Stimulated activated CD8-positive, alpha-beta memory T cell treated with anti-CD3 and anti-CD28 coated beads, Interleukin-4, amount 100 ng/mL, for 4 hours (primary cell): Measurements from ENCODE around the gene TMEM117.

Experiments
- DNase-seq, 2 donors: peaks; one replicate each; pipeline ENCODE4 v3.0.0-alpha.2; 2020; ENCODE audit warnings: low read depth in 2 of 2, low spot score in 1 of 2

The TMEM117 gene

DNA sequence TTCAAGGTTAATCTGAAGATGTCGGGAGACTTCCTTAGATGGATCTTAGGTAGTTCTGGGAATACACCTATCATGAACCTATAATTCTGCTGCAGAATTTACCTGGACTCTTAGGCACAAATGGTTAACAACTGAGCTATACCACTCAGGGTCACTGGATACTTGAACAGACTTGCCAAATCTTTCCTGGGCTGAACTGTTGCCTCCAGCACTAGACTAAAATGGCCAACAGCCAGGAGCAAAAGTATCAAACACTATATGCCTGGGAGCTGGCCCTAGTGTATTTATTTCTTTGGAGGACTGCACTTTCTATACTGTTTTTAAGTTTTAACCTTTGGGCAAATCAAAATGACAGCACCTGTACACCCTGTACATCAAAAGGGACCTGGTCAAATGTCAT, 252.8 kb downstream of the TMEM117 start:
- no peak for DNase-seq

DNA sequence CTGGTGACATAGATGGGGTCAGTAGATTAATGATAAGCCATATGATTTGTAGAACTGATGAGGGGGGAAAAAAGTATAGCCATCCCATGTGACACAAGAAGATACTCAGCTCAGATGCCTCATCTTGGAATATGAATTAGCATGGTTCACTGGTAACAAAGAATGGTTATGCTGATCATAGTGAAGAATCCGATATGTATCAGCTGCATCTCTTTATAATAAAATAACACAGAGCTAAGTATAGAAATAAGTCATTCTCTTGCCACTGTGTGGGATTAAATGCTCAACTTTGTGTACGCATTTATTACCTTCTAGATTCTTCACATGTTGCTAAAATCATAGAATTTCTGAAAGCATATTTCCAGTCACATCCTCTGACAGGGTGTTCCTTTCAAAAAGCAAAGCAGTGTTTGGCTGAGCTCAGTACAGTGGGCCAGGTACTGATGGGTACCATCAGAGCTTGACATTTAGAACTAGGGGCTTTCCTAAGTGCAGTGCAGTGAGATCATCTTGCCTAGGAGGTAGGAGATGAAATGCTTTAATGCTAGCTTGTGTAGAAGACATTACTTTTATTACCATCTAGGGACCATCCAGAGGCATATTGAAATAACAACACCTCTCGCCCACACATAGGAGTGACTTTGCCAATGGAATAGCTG, 256.2 kb downstream of the TMEM117 start:
- no peak for DNase-seq

DNA sequence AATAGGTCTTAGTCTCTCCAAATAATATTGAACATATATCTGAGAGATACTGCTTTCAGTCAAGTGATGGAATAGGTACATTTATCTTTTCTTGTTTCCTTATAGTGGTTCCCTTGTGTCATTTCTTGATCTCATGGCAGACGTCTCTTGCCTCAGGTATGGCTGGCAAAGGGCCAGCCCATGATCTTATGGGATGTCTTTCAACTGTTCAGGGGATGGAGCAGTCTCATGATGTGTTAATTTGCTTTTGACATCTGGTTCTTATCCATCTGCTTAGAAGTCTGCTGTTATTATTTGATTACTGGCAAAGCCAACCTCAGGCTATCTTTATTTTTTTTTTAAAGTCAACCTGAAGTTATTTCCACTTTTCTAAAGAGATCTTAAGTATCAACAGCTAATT, 262.9 kb downstream of the TMEM117 start:
- no peak for DNase-seq

DNA sequence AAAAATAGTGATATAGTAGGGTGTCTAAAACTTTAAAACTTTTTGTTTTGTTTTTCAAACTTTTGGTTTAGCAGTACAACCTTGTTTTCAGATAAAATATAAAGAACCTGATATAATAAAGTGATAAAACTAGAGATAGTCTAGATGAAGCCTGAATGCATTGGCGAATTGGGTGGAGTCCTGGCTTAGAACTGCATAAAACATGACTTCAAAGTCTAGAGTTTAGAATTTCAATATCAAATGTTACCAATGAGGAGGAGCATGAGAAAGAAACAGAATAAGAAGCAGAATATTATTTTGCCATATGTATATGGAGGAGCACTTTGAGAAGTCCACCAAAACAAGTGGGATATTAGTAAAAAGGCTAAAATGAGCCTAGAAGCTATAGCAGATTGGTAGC, 263.6 kb downstream of the TMEM117 start:
- DNase-seq = no peak

DNA sequence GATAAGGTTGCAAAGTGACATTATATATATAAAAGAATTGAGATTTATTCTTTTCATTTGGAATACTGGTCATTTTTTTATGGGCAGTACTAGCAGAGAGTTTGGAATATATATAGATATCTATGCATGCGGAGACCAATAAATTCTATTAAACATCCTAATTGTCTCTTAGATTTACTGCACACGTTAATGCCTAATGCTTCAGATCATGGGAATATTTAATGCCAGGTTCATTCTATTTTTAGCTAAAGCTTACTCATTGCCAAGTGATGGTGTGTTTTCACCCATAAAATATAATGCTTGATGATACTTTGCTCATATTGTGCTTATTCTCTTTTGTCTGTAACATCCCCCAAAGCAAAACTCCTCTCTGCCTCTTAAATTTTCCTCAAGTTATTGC, 264.4 kb downstream of the TMEM117 start:
- no peak for DNase-seq

DNA sequence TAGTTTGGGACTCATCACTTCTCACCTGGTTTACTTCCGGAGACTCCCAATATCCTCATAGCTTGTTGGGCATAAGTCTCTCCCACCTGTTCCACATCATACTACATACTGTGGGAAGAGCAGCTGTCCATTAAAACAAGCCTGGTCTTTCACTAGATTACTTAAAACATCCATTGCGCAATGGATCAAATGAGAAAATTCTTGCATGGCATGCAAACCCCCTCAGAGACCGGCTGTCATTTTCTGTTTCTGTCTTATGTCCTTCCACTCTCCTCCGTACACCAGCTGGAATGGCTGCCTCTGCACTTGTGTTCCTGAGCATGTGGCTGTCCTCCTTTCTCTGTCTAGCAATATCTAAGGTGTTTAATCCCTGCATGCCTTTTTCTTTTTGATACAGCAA, 265.6 kb downstream of the TMEM117 start:
- DNase-seq = no peak

DNA sequence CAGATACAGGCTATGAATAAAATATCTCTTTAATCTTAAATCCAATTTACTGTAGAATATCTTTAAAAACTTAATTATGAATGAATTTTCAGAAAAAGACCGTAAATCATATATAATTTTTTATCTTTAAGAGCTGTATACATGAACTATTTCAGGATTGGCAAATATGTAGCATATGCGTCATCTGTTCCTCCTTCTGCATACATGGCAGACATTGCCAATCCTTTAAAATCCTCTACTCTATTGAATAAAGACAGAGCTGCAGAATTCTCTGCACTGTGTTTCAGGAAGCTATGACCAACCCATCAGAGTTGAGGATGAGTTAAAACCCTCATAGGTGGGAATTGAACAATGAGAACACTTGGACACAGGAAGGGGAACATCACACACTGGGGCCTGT, 279.0 kb downstream of the TMEM117 start:
- DNase-seq = no peak

DNA sequence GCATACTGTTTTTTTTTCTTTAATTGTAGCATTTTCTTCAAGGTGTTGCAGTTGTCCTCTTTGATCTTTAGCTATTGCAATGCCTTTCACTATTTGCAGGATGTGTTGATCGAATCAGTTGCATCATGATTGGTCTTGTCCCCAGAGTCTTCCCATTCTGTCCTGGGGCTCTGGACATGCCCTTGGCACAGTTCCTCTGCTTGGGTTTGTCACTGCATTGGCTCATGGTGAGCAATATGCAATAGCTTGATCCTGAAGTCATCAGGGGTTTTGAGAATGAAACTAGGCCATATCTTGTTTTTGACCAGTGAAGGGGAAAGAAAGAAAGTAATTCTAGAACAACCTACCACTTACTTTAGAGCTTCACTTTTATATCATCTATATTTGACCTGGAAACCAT, 281.5 kb downstream of the TMEM117 start:
- DNase-seq = no peak

DNA sequence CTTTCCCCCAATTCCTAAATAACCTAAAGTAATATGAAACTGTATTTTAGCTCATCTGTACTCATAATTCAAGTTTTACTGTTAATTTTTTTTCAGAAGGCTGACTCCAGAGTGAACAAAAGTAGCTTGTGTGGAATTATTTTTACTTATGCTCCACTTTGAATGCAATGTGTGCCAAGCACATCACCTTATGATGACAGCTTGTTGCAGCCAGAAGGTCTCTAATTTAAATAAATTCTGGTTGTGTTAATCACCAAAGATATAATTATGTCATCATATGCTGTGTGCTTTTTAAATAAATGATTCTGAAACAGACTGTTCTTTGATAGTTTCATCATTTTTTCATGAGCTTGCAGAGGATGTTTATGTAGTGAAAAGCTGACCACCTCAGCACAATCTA, 283.1 kb downstream of the TMEM117 start:
- no peak for DNase-seq

DNA sequence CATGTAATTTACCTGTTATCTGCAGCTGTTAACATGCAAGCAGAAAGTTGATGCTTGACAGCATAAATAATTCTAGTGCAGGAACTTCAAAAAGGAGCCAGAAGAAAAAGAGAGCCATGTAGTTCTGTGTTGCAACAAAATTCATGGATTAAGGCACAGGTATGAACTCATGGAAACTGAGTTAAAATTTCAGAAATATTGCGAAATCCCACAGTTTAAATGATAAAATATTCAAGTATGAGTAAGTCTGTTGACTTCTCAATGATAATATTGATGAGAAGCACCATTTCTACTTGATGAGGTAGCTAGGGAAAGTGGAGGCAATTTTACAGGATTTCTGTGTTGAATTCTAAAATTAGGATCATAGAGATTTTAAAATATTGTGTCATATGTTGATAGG, 290.9 kb downstream of the TMEM117 start:
- DNase-seq = no peak

DNA sequence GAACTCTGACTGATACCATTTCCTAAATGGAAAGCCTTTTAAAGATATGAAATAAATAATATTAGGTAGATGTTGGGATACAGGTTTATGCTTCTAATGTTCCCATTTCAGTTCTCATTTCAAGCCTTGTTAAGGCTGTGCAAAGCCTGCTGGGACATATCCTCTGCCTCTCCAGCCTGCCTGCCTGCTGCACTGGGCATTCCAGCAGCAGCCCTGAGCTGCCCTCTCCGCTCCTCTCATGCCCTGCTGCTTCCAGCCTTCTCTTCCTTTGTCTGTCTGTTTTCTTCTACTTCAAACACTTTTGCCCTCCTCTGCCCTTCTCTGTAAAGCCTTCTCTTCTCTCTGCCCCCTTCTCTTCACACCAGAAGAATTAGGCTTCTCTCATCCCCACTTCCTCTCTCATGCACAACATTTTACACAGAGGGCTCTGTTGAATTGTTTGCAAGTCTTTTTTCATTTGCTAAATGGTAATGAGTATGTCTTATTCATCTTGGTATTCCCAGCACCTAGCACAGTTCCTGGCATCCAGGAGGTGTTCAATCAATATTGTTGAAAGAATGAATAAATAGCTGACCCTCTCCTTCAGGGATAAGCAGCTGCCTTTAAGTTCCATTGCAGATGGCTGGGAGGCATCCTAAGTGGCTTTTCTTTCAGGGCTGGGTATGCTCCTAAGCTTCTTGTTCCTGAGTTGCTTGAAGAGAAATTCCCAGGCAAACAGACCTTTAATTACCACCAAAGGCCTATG, 292.3 kb downstream of the TMEM117 start:
- DNase-seq = no peak

DNA sequence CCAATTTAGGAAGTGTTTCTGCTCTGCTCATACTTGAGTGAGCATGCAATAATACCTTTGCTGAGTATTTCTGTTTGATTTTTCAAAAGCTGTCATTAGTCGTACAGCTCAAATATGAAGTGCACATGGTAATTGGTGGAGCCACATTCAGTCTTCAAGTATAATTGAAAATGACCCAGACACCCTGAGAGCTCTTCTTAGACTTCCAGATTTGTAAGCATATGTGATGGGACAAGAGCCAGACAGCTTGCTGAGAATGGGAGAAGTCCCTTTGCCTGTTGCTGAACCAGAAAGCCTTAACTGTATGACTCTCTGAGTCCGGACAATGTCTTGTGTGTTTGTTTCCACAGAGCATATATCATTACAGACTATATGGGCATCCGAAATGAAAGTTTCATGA, 307.3 kb downstream of the TMEM117 start:
- no peak for DNase-seq

DNA sequence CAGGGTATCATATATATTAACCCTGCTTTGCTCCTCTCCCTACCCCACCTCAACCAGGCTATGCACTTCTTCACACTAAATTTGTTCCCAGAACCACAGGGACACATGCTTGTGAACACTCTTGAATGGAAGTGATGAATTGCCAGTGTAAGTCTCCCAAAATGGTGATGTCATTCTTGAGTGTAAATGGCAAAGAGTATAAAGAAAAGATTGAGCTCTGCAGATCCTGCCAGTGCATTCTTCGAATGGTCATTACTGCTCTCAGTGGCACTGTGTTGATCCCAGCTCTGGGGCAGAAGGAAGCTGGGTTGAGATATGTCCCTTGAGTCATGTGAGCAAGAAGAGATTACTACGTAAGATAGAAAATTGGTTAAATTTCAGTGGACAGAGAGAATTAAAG, 313.1 kb downstream of the TMEM117 start:
- no peak for DNase-seq

DNA sequence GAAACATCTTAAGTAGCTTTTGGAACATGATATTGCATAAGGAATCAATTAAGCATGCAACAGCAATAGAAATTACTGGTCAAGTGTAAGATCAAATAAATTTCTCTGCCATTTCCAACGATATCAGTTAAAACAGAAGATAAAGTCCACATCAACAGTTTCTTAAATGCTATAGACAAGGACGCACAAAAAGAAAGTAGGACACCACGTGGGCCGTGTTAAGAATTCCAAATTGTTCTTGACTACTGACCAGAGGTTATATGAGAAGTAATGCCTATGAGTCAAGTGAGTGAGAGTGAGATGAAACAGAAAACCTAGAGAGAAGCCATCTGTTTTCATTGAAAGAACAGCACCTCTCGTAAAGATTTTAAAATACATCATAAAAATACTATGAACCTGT, 318.2 kb downstream of the TMEM117 start:
- DNase-seq = no peak

DNA sequence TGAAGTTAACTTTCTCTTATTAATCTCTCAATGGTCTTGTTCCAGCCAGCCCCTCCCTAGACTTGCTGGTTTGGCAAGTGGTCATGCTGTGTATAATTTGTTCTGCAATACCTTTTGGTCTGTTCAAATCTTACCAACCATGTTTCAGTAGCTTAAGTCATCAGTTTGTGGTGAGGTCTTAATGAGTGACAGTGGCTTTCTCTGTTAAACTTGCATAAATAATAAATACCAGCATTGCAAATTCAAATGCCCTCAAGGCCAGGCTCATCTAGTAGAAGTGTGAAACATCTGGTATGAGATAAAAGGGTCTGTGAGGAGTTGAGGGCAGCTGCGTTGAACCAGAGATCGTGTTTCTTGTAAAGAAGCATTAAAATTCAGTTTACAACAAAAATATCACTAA, 319.5 kb downstream of the TMEM117 start:
- no peak for DNase-seq

DNA sequence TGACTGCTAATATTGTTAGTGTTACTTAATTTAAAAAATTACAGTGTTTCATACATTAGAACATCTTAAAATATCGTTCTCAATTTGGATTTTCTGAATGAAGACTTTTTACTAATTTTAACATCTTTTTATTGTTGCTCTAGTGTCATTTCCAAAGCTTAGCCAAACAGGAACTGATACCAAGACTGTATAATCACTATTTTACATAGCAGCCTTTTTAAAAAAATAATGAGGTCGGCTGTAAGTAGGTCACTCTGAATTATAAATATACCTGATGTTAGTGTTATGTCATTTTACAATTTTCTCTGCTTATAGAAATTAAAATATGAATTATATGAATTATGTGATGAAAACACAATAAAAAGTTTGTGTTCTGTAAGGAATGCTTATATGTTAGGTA, 321.5 kb downstream of the TMEM117 start:
- no peak for DNase-seq

DNA sequence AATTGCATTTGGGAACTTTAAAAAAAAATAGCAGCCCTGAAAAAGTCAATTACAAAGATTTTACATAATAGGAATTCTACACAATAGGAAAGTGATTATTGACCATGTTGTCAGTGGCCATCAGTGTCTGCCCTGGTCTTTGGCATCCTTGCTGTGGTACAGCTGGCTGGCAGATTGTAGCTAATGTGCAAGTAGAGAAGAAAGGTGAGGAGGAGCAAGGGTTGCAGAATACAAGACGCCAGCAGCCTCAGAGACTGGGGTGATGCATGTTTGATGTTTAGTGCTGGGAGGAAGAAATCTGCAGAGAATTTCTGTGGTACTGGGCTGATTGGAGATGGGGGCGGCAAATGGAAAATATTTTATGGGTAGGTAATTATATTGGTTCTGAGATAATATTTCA, 322.9 kb downstream of the TMEM117 start:
- no peak for DNase-seq

DNA sequence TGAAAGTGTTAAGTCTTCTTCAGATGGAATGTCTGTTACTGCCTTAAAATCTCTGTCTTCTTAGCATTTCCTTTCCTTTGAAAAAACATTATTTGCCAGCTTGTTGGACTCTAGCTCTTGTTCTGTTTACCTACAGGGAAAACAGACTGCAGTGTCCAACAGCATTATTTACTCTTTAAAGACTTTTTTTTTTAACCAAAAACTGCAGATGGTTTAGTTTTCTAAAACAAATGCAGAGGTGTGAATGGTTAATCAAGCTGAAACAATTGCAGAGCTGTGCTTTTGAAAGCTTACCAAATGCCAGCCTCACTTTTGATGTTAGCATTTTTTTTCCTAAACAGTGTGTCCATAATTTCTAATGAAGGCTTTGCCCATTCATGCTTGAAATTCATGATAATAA, 323.3 kb downstream of the TMEM117 start:
- no peak for DNase-seq

DNA sequence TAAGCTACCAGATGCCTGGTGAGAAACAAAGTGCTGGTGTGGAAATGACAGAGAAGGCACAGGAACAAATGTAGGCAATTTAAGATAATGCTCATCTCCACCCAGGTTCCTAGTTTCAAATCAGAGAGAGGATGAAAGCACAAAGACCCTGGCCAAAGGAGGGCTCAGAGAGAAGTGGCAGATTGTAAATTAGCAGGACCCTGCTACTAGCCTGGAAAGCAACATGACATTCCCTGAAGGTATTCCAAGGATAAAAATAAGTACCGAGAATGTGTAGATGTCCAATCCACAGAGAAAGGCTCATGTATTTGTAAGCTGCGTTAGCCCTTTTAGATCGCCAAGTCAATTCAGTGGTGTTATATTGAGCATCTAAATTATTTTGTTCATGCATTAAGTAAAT, 324.0 kb downstream of the TMEM117 start:
- no peak for DNase-seq

DNA sequence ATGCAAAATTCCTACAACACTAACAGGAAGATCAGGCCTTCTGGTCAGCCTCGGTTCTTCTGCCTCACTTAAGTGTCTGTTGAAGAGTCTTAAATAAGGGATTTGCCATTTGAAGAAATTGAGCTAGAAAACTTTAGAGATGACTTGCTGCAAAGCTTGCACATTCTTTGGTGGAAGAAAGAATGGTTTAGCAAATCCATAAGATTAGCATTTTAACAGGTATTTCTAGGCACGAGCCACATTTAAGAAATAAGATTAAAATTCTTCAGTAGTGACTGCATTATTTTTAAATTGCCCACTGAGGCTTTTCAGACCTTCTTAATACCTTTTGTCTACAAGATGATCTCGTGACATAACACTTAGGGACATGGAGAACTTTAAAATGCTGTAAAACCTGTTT, 327.1 kb downstream of the TMEM117 start:
- DNase-seq = no peak

DNA sequence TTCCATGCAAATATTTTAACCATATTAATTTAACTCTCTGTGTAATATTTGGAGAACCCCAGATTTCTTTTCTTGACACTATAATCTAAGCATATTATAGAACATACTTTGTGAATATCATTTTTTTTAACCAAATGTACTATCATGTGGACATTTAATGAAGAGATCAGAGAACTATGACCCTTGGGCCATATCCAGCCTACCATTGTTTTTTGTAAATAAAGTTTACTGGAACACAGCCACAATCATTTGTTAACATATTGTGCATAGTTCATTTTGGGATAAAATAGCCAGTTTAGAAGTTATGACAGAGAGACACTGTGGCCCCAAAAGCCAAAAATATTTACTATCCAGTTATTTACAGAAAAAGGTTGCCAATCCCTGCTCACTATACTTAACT, 338.2 kb downstream of the TMEM117 start:
- DNase-seq = no peak

DNA sequence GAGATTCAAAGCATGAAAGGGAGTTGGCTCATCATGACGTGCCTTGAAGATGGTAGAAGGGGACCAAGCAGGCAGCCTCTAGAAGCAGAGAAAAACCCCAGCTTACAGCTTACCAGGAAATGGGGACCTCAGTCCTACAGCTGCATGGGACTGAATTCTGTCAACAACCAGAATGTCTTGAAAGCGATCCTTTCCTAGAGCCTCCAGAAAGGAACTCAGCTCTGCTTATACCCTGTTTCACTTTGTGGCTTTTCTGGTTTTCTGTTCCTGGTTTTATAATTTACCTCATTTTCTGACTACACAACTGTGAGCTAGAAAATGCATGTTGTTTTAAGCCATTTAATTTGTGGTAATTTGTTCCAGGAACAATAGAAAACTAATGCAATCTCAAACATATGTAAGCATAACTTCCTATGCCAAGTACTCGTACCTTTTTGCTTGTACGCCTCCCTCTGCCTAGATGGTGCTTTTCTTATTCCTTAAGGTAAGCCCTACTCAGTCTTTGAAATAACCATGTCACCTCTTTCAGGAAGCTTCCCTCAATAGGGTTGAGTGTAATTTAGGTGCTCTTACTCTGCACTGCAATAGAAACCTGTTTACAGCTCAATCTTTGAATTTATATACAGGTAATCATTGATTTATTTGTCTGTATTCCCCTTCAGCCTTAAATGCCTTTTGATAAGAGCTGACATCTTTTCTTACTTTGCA, 348.8 kb downstream of the TMEM117 start:
- no peak for DNase-seq

DNA sequence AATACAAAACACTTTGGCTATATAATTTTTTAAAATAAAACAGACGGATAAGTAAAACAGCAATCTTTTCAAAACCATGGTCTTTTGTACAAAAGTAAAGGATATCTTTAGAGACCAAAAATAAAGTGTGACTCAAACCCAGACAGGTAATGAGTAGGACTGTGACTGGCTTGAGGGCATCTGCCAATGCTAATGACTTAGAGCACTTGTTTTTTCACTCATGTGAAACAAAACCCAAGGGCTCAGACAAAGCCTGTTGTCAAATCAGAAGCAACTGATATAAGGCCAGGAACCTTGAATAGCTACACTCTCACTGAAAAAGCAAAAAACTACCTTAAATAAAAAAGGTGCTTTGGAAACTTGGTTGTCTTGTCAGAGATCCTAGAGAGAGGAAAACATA, 357.4 kb downstream of the TMEM117 start:
- no peak for DNase-seq
